Sigmoid colon (tissue), 7 donors: ENCODE measurements around the gene NUDT12. TPM values are rescaled to one million over a fixed set of nuclear protein-coding genes. Genes with fewer than 3 reads are reported as not detected.

Source experiments
- DNase-seq: peaks from one replicate; pipeline ENCODE4 v3.0.0-alpha.2; 2019
- H3K27ac ChIP-seq, 4 donors: fragments of 200-600 bp; sonication (generic); one replicate each; pipeline ENCODE4 v1.5.1; 2016 to 2019; ENCODE audit warnings: mild to moderate bottlenecking in 1 of 4
- H3K27me3 ChIP-seq, 3 donors: fragments of 200-600 bp; sonication (generic); one replicate each; pipeline ENCODE4 v1.5.1; 2019; ENCODE audit warnings: mild to moderate bottlenecking in 1 of 3
- H3K36me3 ChIP-seq, 4 donors: fragments of 200-600 bp; sonication (generic); one replicate each; pipeline ENCODE4 v1.5.1; 2016 to 2019
- H3K4me1 ChIP-seq, 4 donors: fragments of 200-600 bp; sonication (generic); one replicate each; pipeline ENCODE4 v1.5.1; 2017 to 2019
- H3K4me3 ChIP-seq, 4 donors: fragments of 200-600 bp; sonication (generic); one replicate each; pipeline ENCODE4 v1.5.1; 2017 to 2019; ENCODE audit warnings: mild to moderate bottlenecking in 2 of 4, moderate library complexity in 1 of 4
- H3K9me3 ChIP-seq, 4 donors: fragments of 200-600 bp in 3 of 4; sonication (generic) in 3 of 4; one replicate each; pipeline versions ENCODE4 v1.5.1 to v1.6.1; 2013 to 2019
- CTCF ChIP-seq, 4 experiments: fragments of 450-650 bp in 3 of 4; fragments of 200-600 bp in 1 of 4; IDR thresholded peaks; one replicate each; pipeline ENCODE4 v1.5.1; 2016 to 2019; ENCODE audit warnings: antibody characterized with exemption in 4 of 4, mild to moderate bottlenecking in 3 of 4, moderate library complexity in 2 of 4
- EP300 ChIP-seq, 4 donors: sonication (generic); formaldehyde crosslinking; IDR thresholded peaks; one replicate each; pipeline ENCODE4 v1.6.1; 2017; ENCODE audit warnings: antibody characterized with exemption in 4 of 4
- POLR2A ChIP-seq, 2 donors: fragments of 450-650 bp; IDR thresholded peaks; one replicate each; pipeline ENCODE4 v1.6.1; 2016; ENCODE audit warnings: antibody characterized with exemption in 2 of 2, mild to moderate bottlenecking in 2 of 2, moderate library complexity in 2 of 2
- POLR2AphosphoS5 ChIP-seq, 4 donors: sonication (generic); formaldehyde crosslinking; IDR thresholded peaks; one replicate each; pipeline ENCODE4 v1.6.1; 2017; ENCODE audit warnings: antibody characterized with exemption in 4 of 4
- WGBS, 2 donors: extraction: QIAGEN DNeasy Blood & Tissue Kit; methylation state at CpG; one replicate each; pipeline ENCODE4 v1.1.7; 2013; 5-methylcytosine and 5-hydroxymethylcytosine counted together
- intact Hi-C: fragments of 100-400 bp; cut with DNase I; formaldehyde crosslinking; loops from one replicate; pipeline ENCODE4 v1.15.1; 2023
- polyA plus RNA-seq, 3 donors: library from polyadenylated mRNA; stranded (reverse); fragments of 200-250 nt; gene quantifications; one replicate each; pipeline ENCODE4 v1.2.3, GENCODE V29; 2013
- total RNA-seq, 4 donors: library from RNA; depleted of rRNA; stranded (reverse); fragments of >200 nt; gene quantifications; one replicate each; pipeline ENCODE4 v1.1.0, GENCODE V29; 2016
- donor health status: healthy with polysubstance abuse.
- donor health status: Bipolar disorder and iron deficiency.
- donor health status: healthy.

The NUDT12 gene
- total and polyA plus RNA-seq, 7 donors, result 7.3 to 20.7 (median 13.6) TPM

DNA sequence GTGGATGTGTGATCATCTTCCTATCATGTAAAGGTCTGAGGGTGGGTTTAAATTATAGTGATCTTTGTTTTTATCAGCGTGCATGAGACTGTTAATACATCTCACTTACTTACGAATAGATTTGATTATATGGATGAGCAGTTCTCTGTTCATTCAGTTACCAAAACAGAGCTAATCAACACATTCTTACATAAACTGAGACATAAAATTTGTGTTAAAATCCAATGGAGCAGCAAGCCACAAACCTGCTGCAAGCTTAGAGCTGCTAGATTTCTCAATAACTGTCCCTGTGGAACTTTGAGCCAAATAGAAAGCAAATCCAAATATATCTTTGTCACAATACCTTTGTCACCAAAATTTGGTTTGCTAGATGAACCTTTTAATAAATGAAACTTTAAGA lies 50.1 kb downstream of the NUDT12 start:
- H3K27ac ChIP-seq, result no peak overlapping the region
- WGBS, 2 donors, result 88 to 96% methylated on average over 2 of the region's 2 CpGs

DNA sequence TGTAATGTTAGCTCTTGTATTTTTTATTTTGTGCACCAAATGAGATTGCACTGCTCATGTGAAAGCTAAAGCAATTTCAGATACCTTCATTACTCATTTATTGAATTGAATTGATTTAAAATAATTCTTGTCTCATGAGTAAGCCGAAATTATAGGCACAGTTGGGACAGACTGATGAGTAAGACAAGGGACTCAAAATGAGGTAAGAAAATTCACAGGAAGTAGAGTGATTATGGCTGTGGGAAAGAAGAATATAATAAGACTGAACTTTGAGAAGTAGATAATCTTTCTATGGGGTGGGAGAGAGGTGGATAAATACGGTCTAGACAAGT lies 51.1 kb downstream of the NUDT12 start:
- Histone ChIP-seq H3K27ac (no peak overlapping the region), H3K27me3 (no peaks in the 10 kb centered on the region), H3K36me3 (no peaks in the 10 kb centered on the region), H3K9me3 (peaks cover 0 to 2% (median 0%) of the 10 kb centered on the region in 4 donors), H3K4me1 (no peaks in the 10 kb centered on the region), H3K4me3 (no peak overlapping the region)
- WGBS, 2 donors, result 25 to 68% methylated on average over 2 of the region's 2 CpGs
- DNase-seq, result no peak
- TF ChIP-seq EP300 (IDR thresholded peaks at IDR 0.05) (no peak), CTCF (IDR thresholded peaks at IDR 0.05) (no peak), POLR2AphosphoS5 (IDR thresholded peaks at IDR 0.05) (no peak), POLR2A (IDR thresholded peaks at IDR 0.05) (no peak)
- intact Hi-C loops, result no loop called here

More for the DNA sequence above, 50.1 kb downstream of the NUDT12 start:
- Histone ChIP-seq H3K9me3 (no peaks in the 10 kb centered on the region), H3K4me1 (no peaks in the 10 kb centered on the region), H3K27me3 (no peaks in the 10 kb centered on the region), H3K4me3 (no peak overlapping the region), H3K36me3 (no peaks in the 10 kb centered on the region)
- no peak for DNase-seq
- TF ChIP-seq EP300 (IDR thresholded peaks at IDR 0.05), result no peak
- TF ChIP-seq POLR2A (IDR thresholded peaks at IDR 0.05), result no peak
- no peak for TF ChIP-seq CTCF (IDR thresholded peaks at IDR 0.05)
- TF ChIP-seq POLR2AphosphoS5 (IDR thresholded peaks at IDR 0.05), result no peak
- intact Hi-C loops, result no loop called here

DNA sequence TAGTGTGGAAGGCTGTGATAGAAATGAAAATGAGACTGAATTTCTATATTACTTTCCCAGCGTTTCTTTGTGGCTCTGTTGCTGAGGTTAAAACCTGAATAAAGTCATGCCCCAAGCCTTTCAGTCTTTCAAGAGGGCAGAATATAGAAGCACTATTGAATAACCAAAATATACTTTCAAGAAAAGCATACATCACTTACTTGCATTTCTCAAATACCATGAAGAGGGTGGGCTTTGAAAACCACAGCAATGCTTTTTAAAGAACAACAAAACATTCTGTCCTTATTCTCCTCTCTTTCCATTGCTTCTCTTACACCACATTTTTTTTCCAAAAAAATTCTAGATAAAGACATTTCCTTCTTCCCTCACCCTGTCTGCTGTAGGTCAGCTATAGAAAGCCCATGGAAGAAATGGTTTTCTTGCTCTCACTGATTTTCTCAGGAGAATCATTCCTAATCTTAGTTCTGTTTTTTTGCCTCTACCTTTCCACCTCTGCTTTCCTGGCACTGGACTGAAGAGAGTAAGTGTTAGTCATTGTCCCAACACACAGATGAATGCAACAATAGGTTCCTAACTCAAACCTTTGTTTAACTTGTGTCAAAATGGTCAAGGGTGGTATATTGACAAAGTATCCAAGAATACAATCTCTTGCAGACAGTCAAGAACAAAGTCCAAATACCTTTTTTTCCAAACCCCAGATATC lies 51.6 kb downstream of the NUDT12 start:
- Histone ChIP-seq H3K27ac (no peak overlapping the region), H3K4me1 (no peaks in the 10 kb centered on the region), H3K36me3 (no peaks in the 10 kb centered on the region), H3K27me3 (no peaks in the 10 kb centered on the region), H3K4me3 (no peak overlapping the region), H3K9me3 (peaks cover 0 to 3% (median 0%) of the 10 kb centered on the region in 4 donors)
- WGBS, 2 donors, result 55 to 80% methylated on average over 1 of the region's 1 CpG
- no peak for DNase-seq
- intact Hi-C loops, result no loop called here
- TF ChIP-seq CTCF (IDR thresholded peaks at IDR 0.05) (no peak), POLR2AphosphoS5 (IDR thresholded peaks at IDR 0.05) (no peak)

- TF ChIP-seq CTCF (IDR thresholded peaks at IDR 0.05), result no peak
- TF ChIP-seq POLR2AphosphoS5 (IDR thresholded peaks at IDR 0.05), result no peak
- TF ChIP-seq EP300 (IDR thresholded peaks at IDR 0.05), result no peak
- TF ChIP-seq POLR2A (IDR thresholded peaks at IDR 0.05), result no peak
- H3K36me3 ChIP-seq, result no peaks in the 10 kb centered on the region
These were observed 56.8 kb downstream of the NUDT12 start for GRCh38 chr5:103505581-103506305.

More at GRCh38 chr5:103505581-103506305, 56.8 kb downstream of the NUDT12 start:
- intact Hi-C loops, result no loop called here
- H3K4me3 ChIP-seq, result no peak overlapping the region
- peaks cover 0 to 3% (median 0%) of the 10 kb centered on the region in 4 donors for H3K9me3 ChIP-seq
- no peak overlapping the region for H3K27ac ChIP-seq
- WGBS, 2 donors, result 85 to 92% methylated on average over 3 of the region's 3 CpGs
- DNase-seq, result no peak
- no peaks in the 10 kb centered on the region for H3K27me3 ChIP-seq
- H3K4me1 ChIP-seq, result no peaks in the 10 kb centered on the region
